Measurements from ENCODE around the gene MESP1. TPM values are rescaled to one million over a fixed set of nuclear protein-coding genes. Genes with fewer than 3 reads are reported as not detected.

MESP1 gene
- total RNA-seq, 5 donors from 2014 or later (not counting 1 experiment from before 2014, with no cell fraction given) = 0.23 to 1.5 (median 0.38) TPM; not detected in 1

- Mint-ChIP-seq H3K4me3 (peak within 1 kb of the TSS; percentile 39 to 58 (median 55)), H3K4me1 (peaks cover 0 to 3% (median 0%) of the 10 kb centered on the region in 3 donors), H3K27me3 (peaks cover 16 to 38% of the 10 kb centered on the region in 2 donors), H3K9me3 (no peaks in the 10 kb centered on the region), H3K36me3 (no peaks in the 10 kb centered on the region), H3K27ac (no peak within 1 kb of the TSS)
- Histone ChIP-seq H3K27ac (ENCODE audit: low read length) (no peak within 1 kb of the TSS), H3K36me3 (ENCODE audit: control insufficient read depth in 2 of 2, extremely low read depth in 1 of 2, insufficient read depth in 1 of 2, low read length in 1 of 2) (no peaks in the 10 kb centered on the region), H3K4me3 (ENCODE audit: control insufficient read depth in 1 of 2, extremely low read depth in 1 of 2, low read length in 1 of 2) (peak within 1 kb of the TSS; percentile 27 to 58), H3K27me3 (replicated peaks in 1 of 2; ENCODE audit: control insufficient read depth in 2 of 2, extremely low read depth in 1 of 2, insufficient read depth in 2 of 2, low read length in 1 of 2) (peaks cover 0 to 53% of the 10 kb centered on the region in 2 experiments), H3K9me3 (no peaks in the 10 kb centered on the region), H3K4me1 (ENCODE audit: control insufficient read depth in 1 of 2, extremely low read depth in 1 of 2, insufficient read depth in 2 of 2, low read length in 2 of 2) (peaks cover 2 to 8% of the 10 kb centered on the region in 2 experiments)
- 11% methylated on average over 82 of the region's 82 CpGs for WGBS (ENCODE audit: insufficient coverage)
- ChIA-PET CTCF (no interaction called here), POLR2A (no interaction called here)
- peak in 3 of 4 experiments; percentile 35 to 69 (median 63) for ATAC-seq (replicated peaks in 1 of 4)
- DNase-seq = peak in 30 of 35 experiments; percentile 1 to 56 (median 15)
These were observed 25.4 kb upstream of the MESP1 start, which contains the start of gene MESP2 for GRCh38 chr15:89776274-89777072. TSS of gene MESP2 (plus strand) at chr15:89776332. CDS start at chr15:89776358, 26 bp downstream.

DNA sequence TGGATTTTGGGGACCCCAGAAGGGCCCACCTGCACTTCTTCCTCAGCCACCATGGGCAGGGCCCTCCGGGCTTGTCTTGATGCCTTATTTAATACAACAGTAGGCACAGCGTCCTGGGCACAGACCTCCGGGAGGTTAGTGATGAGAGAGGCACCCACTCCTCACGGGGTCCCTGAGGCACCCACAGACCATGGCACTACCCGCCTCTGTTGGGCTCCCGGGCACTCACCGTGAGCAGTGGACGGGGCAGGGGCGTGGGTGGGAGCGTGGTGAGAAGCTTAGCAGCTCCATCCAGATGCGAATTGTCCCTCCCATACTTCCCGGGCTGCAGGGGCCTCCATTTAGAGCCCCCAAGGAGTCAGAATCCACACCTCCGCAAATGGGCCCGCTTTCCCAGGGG, 24.8 kb upstream of the MESP1 start:
- Mint-ChIP-seq H3K27ac (no peak overlapping the region), H3K36me3 (no peaks in the 10 kb centered on the region), H3K4me3 (peak overlapping the region; percentile 39 to 55 (median 41)), H3K9me3 (no peaks in the 10 kb centered on the region), H3K27me3 (peaks cover 15 to 34% of the 10 kb centered on the region in 2 donors), H3K4me1 (peaks cover 0 to 3% (median 0%) of the 10 kb centered on the region in 3 donors)
- Histone ChIP-seq H3K36me3 (ENCODE audit: control insufficient read depth in 2 of 2, extremely low read depth in 1 of 2, insufficient read depth in 1 of 2, low read length in 1 of 2) (no peaks in the 10 kb centered on the region), H3K27me3 (replicated peaks in 1 of 2; ENCODE audit: control insufficient read depth in 2 of 2, extremely low read depth in 1 of 2, insufficient read depth in 2 of 2, low read length in 1 of 2) (peaks cover 0 to 46% of the 10 kb centered on the region in 2 experiments), H3K4me3 (ENCODE audit: control insufficient read depth in 1 of 2, extremely low read depth in 1 of 2, low read length in 1 of 2) (peak overlapping the region in 1 of 2 donors; percentile 58), H3K4me1 (ENCODE audit: control insufficient read depth in 1 of 2, extremely low read depth in 1 of 2, insufficient read depth in 2 of 2, low read length in 2 of 2) (peaks cover 2 to 8% of the 10 kb centered on the region in 2 experiments), H3K27ac (ENCODE audit: low read length) (no peak overlapping the region), H3K9me3 (no peaks in the 10 kb centered on the region)
- DNase-seq (no peak), ATAC-seq (replicated peaks in 1 of 4) (no peak)
- CTCF ChIA-PET = no interaction called here
- WGBS (ENCODE audit: insufficient coverage) = 56% methylated on average over 10 of the region's 14 CpGs
- POLR2A ChIA-PET = no interaction called here

GRCh38 chr15:89774492-89774891, 23.4 kb upstream of the MESP1 start:
- Histone ChIP-seq H3K27me3 (replicated peaks in 1 of 2; ENCODE audit: control insufficient read depth in 2 of 2, extremely low read depth in 1 of 2, insufficient read depth in 2 of 2, low read length in 1 of 2) (peaks cover 0 to 38% of the 10 kb centered on the region in 2 experiments), H3K9me3 (no peaks in the 10 kb centered on the region), H3K27ac (ENCODE audit: low read length) (no peak overlapping the region), H3K36me3 (ENCODE audit: control insufficient read depth in 2 of 2, extremely low read depth in 1 of 2, insufficient read depth in 1 of 2, low read length in 1 of 2) (no peaks in the 10 kb centered on the region), H3K4me1 (ENCODE audit: control insufficient read depth in 1 of 2, extremely low read depth in 1 of 2, insufficient read depth in 2 of 2, low read length in 2 of 2) (peaks cover 2 to 8% of the 10 kb centered on the region in 2 experiments), H3K4me3 (ENCODE audit: control insufficient read depth in 1 of 2, extremely low read depth in 1 of 2, low read length in 1 of 2) (no peak overlapping the region)
- Mint-ChIP-seq H3K36me3 (no peaks in the 10 kb centered on the region), H3K27me3 (peaks cover 8 to 26% of the 10 kb centered on the region in 2 donors), H3K27ac (no peak overlapping the region), H3K4me1 (no peaks in the 10 kb centered on the region), H3K9me3 (no peaks in the 10 kb centered on the region), H3K4me3 (no peak overlapping the region)
- 94% methylated on average over 3 of the region's 5 CpGs for WGBS (ENCODE audit: insufficient coverage)
- ATAC-seq (replicated peaks in 1 of 4) (no peak), DNase-seq (no peak)
- POLR2A ChIA-PET = no interaction called here
- CTCF ChIA-PET = no interaction called here

- Histone ChIP-seq H3K27me3 (replicated peaks in 1 of 2; ENCODE audit: control insufficient read depth in 2 of 2, extremely low read depth in 1 of 2, insufficient read depth in 2 of 2, low read length in 1 of 2) (peaks cover 0 to 30% of the 10 kb centered on the region in 2 experiments), H3K36me3 (ENCODE audit: control insufficient read depth in 2 of 2, extremely low read depth in 1 of 2, insufficient read depth in 1 of 2, low read length in 1 of 2) (no peaks in the 10 kb centered on the region), H3K4me3 (ENCODE audit: control insufficient read depth in 1 of 2, extremely low read depth in 1 of 2, low read length in 1 of 2) (no peak overlapping the region), H3K27ac (ENCODE audit: low read length) (no peak overlapping the region), H3K4me1 (ENCODE audit: control insufficient read depth in 1 of 2, extremely low read depth in 1 of 2, insufficient read depth in 2 of 2, low read length in 2 of 2) (peaks cover 2 to 8% of the 10 kb centered on the region in 2 experiments), H3K9me3 (no peaks in the 10 kb centered on the region)
- ATAC-seq (replicated peaks in 1 of 4) (no peak), DNase-seq (no peak)
- no peaks in the 10 kb centered on the region for H3K9me3 Mint-ChIP-seq
- CTCF ChIA-PET = interaction anchor here in 1 of 2 donors (0.7 kb wide), 1 partner anchor 1045 kb away, joined by 4 read pairs; no protein-coding TSS in a partner anchor
- 100% methylated on average over 1 of the region's 3 CpGs for WGBS (ENCODE audit: insufficient coverage)
- no peak overlapping the region for H3K27ac Mint-ChIP-seq
- H3K4me3 Mint-ChIP-seq = no peak overlapping the region
- H3K27me3 Mint-ChIP-seq = peaks cover 5 to 22% of the 10 kb centered on the region in 2 donors
- POLR2A ChIA-PET = no interaction called here
- no peaks in the 10 kb centered on the region for H3K4me1 Mint-ChIP-seq
- no peaks in the 10 kb centered on the region for H3K36me3 Mint-ChIP-seq
These were observed 22.0 kb upstream of the MESP1 start for GRCh38 chr15:89772932-89773583.

- ChIA-PET CTCF (no interaction called here), POLR2A (no interaction called here)
- H3K36me3 ChIP-seq (ENCODE audit: control insufficient read depth in 2 of 2, extremely low read depth in 1 of 2, insufficient read depth in 1 of 2, low read length in 1 of 2) = no peaks in the 10 kb centered on the region
- no peak for DNase-seq
- peaks cover 0 to 5% of the 10 kb centered on the region in 2 experiments for H3K27me3 ChIP-seq (replicated peaks in 1 of 2; ENCODE audit: control insufficient read depth in 2 of 2, extremely low read depth in 1 of 2, insufficient read depth in 2 of 2, low read length in 1 of 2)
- 67% methylated on average over 1 of the region's 3 CpGs for WGBS (ENCODE audit: insufficient coverage)
- H3K4me3 ChIP-seq (ENCODE audit: control insufficient read depth in 1 of 2, extremely low read depth in 1 of 2, low read length in 1 of 2) = no peak overlapping the region
- H3K27me3 Mint-ChIP-seq = peaks cover 0 to 6% of the 10 kb centered on the region in 2 donors
- no peaks in the 10 kb centered on the region for H3K9me3 Mint-ChIP-seq
- H3K4me3 Mint-ChIP-seq = no peak overlapping the region
- no peaks in the 10 kb centered on the region for H3K4me1 ChIP-seq (ENCODE audit: control insufficient read depth in 1 of 2, extremely low read depth in 1 of 2, insufficient read depth in 2 of 2, low read length in 2 of 2)
- H3K27ac ChIP-seq (ENCODE audit: low read length) = no peak overlapping the region
- H3K36me3 Mint-ChIP-seq = no peaks in the 10 kb centered on the region
- no peak overlapping the region for H3K27ac Mint-ChIP-seq
- ATAC-seq (replicated peaks in 1 of 4) = no peak
- H3K9me3 ChIP-seq = no peaks in the 10 kb centered on the region
- no peaks in the 10 kb centered on the region for H3K4me1 Mint-ChIP-seq
These were observed 19.0 kb upstream of the MESP1 start for GRCh38 chr15:89770041-89770440.

DNA sequence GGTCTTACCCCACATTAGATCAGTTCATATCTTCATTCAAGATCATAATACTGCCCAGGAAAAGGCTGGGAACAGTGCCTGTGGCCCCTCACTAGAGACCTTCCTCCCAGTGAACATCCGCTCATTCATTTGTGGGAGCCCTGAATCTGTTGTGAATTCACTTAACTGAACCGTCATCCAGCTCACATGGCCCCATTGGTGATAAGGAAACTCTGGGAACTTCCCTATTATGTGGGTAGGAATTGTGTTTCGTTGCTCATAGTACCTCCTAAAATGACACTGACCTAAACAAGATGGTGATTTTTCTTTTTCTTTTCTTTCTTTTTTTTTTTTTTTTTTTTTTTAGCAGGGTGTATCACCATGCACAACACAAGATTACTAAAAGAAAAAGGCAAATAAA, 18.3 kb upstream of the MESP1 start:
- H3K36me3 ChIP-seq (ENCODE audit: control insufficient read depth in 2 of 2, extremely low read depth in 1 of 2, insufficient read depth in 1 of 2, low read length in 1 of 2) = no peaks in the 10 kb centered on the region
- POLR2A ChIA-PET = no interaction called here
- ATAC-seq (replicated peaks in 1 of 4) (no peak), DNase-seq (no peak)
- H3K4me1 Mint-ChIP-seq = no peaks in the 10 kb centered on the region
- no peaks in the 10 kb centered on the region for H3K36me3 Mint-ChIP-seq
- no peaks in the 10 kb centered on the region for H3K9me3 ChIP-seq
- no CpG with 5 or more reads among the region's 3 CpGs for WGBS (ENCODE audit: insufficient coverage)
- H3K9me3 Mint-ChIP-seq = no peaks in the 10 kb centered on the region
- peaks cover 0 to 2% of the 10 kb centered on the region in 2 donors for H3K27me3 Mint-ChIP-seq
- no peak overlapping the region for H3K27ac Mint-ChIP-seq
- H3K4me1 ChIP-seq (ENCODE audit: control insufficient read depth in 1 of 2, extremely low read depth in 1 of 2, insufficient read depth in 2 of 2, low read length in 2 of 2) = no peaks in the 10 kb centered on the region
- CTCF ChIA-PET = interaction anchor here in 1 of 2 donors (1.5 kb wide), 1 partner anchor 106 kb away, joined by 3 read pairs; no protein-coding TSS in a partner anchor
- no peak overlapping the region for H3K27ac ChIP-seq (ENCODE audit: low read length)
- H3K4me3 ChIP-seq (ENCODE audit: control insufficient read depth in 1 of 2, extremely low read depth in 1 of 2, low read length in 1 of 2) = no peak overlapping the region
- H3K27me3 ChIP-seq (replicated peaks in 1 of 2; ENCODE audit: control insufficient read depth in 2 of 2, extremely low read depth in 1 of 2, insufficient read depth in 2 of 2, low read length in 1 of 2) = no peaks in the 10 kb centered on the region
- H3K4me3 Mint-ChIP-seq = no peak overlapping the region

Measured in T-cell (primary cell).